Skin epidermis (tissue), 12 donors: ENCODE results near the gene DNAJC30.
A peak's percentile ranks its signal among the peaks of the same experiment; 100 is the strongest.
"Not testable (repeated sequence)": the region's sequence is repeated elsewhere in the genome, so short reads cannot be mapped to it uniquely, and the experiment has no call there.

Source experiments
- H3K27ac ChIP-seq, 21 experiments: fragments of 200-600 bp; sonication (generic) in 11 of 21; one replicate each; pipeline ENCODE4 v1.5.0; 2020; ENCODE audit warnings: mild to moderate bottlenecking in 3 of 21, inconsistent platforms in 2 of 21, moderate library complexity in 2 of 21
- H3K4me3 ChIP-seq, 7 experiments: fragments of 200-600 bp; sonication (generic) in 2 of 7; one replicate each; pipeline ENCODE4 v1.5.0; 2020; ENCODE audit warnings: inconsistent platforms in 2 of 7, mild to moderate bottlenecking in 2 of 7, moderate library complexity in 1 of 7

DNAJC30 gene

DNA sequence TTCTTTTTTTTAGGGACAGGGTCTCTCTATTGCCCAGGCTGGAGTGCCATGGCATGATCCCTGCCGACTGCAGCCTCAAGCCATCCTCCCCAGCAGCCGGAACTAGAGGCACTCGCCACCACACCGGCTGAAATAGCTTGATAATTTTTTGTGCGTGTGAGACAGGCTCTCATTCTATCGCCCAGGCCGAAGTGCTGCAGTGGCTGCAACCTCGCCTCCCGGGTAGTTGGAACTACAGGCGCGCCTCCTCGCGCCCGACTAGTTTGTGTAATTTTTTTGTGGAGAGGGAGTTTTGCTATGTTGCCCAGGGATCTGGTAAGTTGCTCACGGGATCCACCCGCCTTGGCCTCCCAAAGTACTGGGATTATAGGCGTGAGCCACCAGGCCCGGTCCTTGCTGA lies 2.1 kb upstream of the DNAJC30 start:
- no peak overlapping the region for H3K4me3 ChIP-seq
- H3K27ac ChIP-seq: no peak overlapping the region

DNA sequence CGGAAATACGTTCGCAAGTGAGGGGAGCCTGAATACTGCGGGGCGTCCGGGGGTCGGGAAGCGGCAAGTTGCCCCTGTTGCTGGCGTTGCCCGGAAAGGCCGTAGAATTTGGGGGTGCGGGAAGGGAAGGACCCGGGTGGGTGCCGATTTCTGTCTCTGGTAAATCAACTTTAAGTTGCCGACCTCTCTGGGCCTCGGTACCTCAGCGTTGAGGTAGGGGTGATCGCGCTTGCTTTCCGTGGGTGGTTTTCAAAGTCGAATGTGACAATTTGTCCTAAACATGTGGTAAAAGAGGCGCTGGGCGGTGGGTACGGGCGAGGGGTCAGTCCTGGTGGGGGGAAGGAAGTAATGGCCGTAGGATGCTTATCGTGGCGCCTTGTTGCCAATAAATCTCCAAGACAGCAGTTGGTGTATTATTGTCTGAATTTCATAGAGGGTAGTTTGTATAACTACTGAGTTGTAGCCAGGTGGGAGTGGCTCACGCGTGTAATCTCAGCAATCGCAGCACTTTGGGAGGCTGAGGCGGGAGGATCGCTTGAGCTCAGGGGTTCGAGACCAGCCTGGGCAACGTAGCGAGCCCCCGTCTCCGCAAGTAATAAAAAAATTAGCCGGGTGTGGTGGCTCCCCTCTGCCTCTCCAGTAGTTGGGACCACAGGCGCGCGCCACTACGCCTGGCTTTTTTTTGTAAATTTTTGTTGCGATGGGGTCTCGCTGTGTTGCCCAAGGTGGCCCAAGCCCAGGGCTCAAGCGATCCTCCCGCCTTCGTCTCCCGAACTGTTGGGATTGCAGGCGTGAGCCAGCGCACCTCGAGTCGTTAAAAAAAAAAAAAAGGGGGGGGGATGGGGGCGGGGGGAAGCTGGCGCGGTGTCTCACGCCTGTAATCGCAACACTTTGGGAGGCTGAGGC lies 788 bp upstream of the DNAJC30 start:
- Histone ChIP-seq H3K4me3 (peak overlapping the region; percentile 70 to 98 (median 90)), H3K27ac (peak overlapping the region; percentile 44 to 93 (median 86))

DNA sequence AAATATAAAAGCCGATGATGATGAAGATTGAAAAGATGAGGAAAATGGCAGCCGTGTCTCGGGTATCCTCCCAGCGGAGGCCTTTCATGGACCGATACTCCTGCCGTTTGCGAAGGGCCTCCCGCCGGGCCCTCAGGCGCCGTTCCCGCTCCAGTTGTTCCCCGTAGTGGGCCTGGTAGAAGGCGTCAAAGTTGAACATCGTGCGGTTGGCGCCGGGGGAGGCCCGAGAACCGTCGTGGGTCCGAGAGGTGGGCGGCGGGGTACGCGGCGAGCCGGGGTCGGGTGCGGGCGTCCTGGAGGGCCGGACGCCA lies 553 bp downstream of the DNAJC30 start:
- Histone ChIP-seq H3K4me3 (peak overlapping the region; percentile 70 to 98 (median 90)), H3K27ac (peak overlapping the region; percentile 70 to 93 (median 86))

DNA sequence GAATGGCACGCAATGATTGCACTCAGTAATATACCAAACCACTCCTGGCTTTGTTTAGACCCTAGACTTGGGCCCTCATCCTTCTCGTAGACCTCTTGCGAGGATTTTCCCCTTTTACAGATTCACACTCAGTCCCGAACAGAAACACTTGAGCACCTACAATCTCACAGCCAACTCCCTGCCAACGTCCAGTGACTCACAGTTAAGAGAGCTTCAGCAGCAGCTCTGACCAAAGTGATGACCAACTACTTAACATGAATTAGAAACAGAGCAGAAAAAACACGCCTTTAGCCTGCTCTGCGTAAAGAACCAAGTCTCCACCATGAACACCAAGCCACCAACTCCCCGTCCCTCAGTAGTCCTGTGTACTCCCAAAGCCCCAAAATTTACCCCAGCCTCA lies 2.2 kb downstream of the DNAJC30 start:
- Histone ChIP-seq H3K4me3 (no peak overlapping the region), H3K27ac (no peak overlapping the region)

DNA sequence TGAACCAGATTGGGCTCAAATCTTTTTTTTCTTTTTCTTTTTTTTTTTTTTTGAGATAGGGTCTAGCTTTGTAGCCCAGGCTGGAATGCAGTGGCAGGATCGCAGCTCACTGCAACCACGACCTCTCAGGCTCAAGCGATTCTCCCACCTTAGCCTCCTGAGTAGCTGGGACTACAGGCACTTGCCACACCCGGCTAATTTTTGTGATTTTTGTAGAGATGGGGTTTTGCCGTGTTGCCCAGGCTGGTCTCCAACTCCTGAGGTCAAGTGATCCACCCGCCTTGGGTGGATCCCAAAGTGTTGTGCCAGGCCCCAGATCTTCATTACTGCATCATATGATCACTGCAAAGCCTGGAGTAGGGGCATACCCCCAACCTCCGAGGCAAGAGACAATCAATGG lies 2.8 kb downstream of the DNAJC30 start:
- H3K4me3 ChIP-seq: no peak overlapping the region
- no peak overlapping the region for H3K27ac ChIP-seq

DNA sequence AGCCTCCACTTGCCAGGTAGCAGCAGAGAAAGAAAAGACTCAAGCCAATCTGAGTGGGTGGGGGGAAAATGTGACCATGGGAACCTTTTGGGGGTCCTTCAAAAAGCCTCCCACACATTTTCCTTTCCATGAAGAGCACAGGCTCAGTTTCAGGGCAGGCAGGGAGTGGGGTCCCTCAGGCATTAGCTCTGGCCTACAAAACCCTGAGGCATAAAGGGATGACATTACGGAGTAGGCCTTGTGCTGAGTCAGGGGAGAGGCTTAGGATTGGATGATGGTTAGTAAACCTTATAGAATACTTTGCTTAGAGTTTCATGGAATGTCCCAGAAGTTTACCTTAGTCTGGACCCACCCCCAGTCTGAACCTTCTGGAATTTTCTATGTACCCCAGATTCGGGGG lies 3.5 kb downstream of the DNAJC30 start:
- Histone ChIP-seq H3K27ac (no peak overlapping the region), H3K4me3 (no peak overlapping the region)

DNA sequence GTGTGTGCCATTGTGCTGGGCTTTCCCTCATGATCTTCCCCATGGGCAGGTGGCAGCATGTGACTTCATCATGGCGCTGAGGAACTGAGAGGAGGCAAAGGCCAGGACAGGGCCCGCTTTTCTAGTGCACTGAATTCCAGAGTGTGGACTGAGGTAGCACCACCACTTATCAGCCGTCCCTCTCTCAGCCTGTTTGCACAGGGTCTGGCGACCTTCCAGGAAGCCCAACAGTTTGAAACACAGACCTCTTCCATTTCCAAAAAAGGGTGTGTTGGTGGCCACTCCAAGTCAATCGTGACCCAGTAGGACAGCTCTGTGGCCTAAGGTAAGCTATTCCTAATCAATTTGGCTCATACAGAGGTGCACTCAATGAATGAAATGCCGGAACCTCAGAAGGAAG lies 4.4 kb downstream of the DNAJC30 start:
- Histone ChIP-seq H3K27ac (no peak overlapping the region), H3K4me3 (no peak overlapping the region)

DNA sequence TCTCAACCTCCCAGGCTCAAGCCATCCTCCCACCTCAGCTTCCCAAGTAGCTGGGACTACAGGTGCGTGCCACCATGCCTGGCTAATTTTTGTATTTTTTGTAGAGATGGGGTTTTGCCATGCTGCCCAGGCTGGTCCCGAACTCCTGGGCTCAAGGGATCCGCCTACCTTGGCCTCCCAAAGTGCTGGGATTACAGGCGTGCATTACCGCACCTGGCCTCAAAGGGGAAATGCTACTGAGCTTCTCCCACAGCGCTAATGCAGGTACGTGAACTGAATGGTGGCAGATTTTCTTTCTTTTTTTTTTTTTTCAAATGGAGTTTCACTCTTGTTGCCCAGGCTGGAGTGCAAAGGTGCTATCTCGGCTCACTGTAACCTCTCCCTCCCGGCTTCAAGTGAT lies 7.2 kb downstream of the DNAJC30 start:
- not testable (repeated sequence) for H3K27ac ChIP-seq

DNA sequence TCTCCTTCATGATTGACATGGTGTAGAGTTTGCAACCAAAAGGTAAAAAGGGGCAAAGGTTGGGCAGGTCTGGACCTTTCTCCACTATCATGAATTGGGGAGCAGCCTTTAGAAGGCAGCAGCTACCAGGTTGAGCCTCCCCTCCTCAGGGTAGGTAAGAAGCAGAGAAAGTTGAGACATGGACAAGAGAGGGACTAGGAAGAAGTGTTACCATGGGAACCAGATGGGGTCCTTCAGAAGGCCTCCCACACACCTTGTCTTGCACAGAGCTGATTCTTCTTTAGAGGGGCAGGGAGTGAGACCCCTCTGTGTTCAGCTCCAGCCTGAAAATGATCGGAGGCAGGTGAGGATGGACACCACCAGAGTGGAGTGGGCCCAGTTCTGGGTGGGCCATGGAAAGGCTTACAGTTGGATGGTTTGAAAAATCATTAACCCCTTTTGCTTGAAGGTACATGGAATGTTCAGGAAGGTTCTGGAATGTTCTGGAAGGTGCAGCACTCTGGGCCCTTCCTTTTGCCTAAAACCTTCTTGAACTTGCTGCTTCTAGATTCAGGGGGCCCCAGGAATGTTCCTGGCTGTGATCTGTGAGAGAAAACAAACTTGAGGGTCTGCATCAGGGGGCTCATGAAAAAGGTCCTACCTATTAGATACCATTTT lies 8.7 kb downstream of the DNAJC30 start:
- no peak overlapping the region for H3K4me3 ChIP-seq
- no peak overlapping the region for H3K27ac ChIP-seq

More for the DNA sequence above, 7.2 kb downstream of the DNAJC30 start:
- H3K4me3 ChIP-seq: not testable (repeated sequence)

DNA sequence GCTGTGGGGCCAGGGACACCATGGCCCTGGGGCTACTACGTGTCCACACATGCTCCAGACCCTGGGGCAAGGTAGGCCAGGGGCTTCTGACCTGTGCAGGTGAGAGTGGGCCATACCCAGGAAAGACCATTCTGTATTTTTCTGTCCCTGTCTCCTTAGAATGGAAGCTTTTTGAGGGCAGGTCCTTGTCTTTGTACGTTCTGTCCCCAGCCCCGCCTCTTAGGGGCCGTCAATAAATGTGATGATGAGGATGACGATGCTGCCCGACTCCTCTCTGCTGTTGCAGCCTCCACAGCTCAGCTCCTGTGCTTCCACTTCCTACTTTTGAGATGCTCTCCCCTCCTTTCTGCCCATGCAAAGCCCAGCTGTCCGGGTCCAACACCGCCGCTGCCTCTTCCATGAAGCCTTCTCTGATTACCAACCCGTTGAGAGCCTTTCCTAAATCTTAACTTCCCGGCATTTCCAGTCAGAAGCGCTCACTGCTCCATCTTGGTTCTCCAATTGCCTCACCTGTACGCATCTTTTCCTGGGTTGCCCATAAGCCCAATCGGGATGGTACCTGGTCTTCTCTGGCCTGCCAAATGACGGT lies 11.3 kb downstream of the DNAJC30 start:
- H3K27ac ChIP-seq: no peak overlapping the region
- H3K4me3 ChIP-seq: no peak overlapping the region

DNA sequence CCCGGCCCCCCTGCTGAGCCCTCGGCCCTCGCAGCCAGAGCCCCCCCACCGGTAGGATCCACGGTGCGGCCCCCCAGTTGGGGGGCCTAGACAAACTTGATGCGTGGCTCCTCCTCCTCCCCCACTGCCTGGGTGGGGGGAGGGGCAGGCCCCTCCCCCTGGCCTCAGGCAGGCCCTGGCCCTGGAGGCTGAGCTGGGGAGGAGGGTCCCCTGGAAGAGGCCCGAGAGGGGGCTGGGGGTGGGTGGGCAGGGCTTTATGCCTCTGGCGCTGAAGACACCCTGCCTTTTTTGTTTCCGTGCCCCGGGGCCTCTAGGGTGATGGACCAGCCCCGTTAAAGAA lies 12.0 kb downstream of the DNAJC30 start:
- H3K27ac ChIP-seq: no peak overlapping the region
- no peak overlapping the region for H3K4me3 ChIP-seq

DNA sequence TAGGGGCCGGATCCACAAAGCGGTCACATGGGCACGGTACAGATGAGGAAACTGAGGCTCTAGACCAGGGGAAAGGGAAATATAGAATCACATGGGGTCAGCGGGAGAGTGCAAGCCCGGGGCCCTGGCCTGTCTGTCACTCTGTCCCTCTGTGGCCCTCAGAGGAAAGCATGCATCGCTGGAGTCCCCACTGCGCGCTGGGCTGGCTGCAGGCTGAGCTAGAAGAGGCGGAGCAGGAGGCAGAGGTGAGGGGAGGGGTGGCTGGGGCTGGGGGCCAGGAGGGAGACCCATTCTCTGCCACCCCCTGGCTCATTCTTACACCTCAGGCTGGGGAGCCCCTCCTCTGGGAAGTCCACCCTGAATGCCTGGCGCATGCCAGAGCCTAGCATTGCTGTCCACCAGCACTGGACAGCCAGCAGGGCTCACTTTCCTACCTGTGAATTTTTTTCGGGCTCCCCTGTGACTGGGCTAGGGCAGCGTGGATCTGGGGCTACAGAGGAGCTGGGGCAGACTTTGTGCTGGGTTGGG lies 13.3 kb downstream of the DNAJC30 start:
- Histone ChIP-seq H3K27ac (no peak overlapping the region), H3K4me3 (no peak overlapping the region)

DNA sequence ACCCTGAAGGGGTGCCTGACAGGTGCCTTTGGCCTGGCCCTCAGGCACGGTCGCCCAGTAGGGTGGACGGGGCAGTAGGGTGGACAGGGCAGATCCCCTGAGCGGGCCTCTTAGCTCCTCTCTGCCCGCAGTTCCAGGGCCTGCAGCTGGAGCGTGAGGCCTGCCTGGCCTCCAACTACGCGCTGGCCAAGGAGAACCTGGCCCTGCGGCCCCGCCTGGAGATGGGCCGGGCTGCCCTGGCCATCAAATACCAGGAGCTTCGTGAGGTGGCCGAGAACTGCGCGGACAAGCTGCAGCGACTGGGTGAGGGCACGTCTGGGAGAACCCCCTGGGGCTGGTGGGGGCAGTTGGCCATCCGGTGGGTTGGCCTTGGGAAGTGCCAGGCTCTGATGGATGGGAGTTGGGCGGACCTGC lies 14.0 kb downstream of the DNAJC30 start:
- H3K4me3 ChIP-seq: no peak overlapping the region
- H3K27ac ChIP-seq: no peak overlapping the region

DNA sequence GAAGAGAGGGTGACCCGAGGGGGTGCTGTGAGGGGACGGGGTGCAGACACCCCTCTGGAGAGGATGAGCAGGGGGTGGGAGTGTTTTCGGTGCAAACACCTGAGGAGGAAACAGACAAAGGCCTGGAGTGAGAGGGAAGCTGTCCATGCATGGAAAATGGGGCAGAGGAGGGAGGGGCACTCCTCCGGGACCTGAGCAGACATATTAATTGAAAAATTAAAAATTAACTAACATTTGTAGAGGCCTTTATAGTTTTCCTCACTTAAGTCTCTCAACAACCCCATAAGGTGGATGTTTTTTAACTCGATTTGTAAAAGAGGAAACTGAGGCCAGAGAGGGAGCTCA lies 14.4 kb downstream of the DNAJC30 start:
- H3K27ac ChIP-seq: peak overlapping the region in 1 of 21 experiments; percentile 74

DNA sequence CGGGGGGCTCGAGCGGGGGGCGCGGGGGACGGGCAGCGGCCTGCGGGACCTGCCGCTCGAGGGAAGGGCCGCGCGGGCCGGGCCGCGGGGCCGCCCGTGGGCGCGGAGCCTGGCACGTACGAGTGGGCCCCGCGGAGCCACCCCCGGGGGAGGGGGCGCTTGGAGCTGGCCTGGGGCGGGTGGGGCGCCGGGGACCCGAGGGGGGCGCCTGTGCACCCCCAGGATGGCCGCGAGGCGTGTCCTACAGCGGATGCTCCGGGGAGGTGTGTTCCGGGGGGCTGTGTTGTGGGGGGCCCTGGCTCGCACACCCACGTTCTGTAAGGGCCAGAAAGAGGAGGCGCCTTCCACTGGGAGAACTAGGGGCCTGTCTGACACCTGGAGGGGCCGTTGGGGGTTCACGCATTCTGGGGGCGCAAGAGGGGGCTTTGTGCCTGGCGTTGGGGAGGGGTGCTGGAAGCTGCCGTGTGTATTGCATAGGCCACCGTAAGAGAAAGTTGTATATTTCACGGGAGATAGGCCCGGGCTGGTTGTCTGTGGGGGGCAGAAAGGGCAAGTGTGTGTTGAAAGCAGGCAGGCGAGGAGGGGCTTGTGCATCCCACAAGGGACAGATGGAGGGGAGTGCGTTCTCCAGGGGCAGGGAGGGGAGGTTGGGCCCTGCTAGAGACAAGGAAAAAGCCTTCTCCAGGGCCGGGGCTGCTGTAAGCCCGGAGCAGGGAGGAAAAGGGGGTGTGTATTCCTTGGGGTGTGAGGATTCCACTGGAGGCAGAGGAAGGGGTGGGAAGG lies 15.0 kb downstream of the DNAJC30 start:
- H3K27ac ChIP-seq: peak overlapping the region in 9 of 21 experiments; percentile 5 to 74 (median 45)
- H3K4me3 ChIP-seq: peak overlapping the region; percentile 28 to 64 (median 46)

More for the DNA sequence above, 14.4 kb downstream of the DNAJC30 start:
- H3K4me3 ChIP-seq: peak overlapping the region in 5 of 7 experiments; percentile 44 to 64 (median 56)

DNA sequence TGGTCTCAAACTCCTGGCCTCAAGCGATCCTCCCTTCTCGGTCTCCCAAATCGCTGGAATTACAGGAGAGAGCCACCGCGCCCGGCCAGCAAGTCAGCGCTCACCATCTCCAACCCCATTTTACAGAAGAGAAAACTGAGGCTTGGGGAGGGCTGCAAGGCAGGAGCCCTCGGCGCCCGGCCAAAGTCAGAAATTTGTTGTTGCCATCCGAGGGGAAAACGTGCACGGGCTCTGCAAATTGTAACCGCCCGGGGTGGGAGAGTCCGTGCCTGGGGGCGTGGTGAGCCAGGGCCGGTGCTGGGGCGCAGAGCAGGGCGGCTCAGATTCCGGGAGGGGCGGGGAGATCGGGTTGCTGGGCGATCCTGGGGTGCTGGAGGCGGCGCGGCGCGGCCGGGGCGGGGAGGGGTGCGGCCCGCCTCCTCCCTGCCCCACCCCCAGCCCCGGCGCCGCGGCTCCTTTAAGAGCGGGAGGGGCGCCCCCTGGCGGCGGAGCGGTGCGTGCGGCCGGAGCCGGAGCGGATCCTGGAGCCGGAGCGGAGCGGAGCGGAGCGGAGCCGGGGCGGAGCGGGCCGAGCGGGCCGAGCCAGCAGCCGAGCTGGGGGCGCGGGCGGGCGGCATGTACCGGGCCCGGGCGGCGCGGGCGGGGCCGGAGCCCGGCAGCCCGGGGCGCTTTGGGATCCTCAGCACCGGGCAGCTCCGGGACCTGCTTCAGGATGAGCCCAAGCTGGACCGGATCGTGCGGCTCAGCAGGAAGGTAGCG lies 15.7 kb downstream of the DNAJC30 start, which contains the start of gene VPS37D:
Gene VPS37D (plus strand): TSS at position 488 of the 759 bp plus-strand sequence. CDS start 128 bp downstream, at position 616.
- peak within 1 kb of the TSS; percentile 28 to 64 (median 46) for H3K4me3 ChIP-seq
- H3K27ac ChIP-seq: peak within 1 kb of the TSS in 9 of 21 experiments; percentile 5 to 74 (median 45)

DNA sequence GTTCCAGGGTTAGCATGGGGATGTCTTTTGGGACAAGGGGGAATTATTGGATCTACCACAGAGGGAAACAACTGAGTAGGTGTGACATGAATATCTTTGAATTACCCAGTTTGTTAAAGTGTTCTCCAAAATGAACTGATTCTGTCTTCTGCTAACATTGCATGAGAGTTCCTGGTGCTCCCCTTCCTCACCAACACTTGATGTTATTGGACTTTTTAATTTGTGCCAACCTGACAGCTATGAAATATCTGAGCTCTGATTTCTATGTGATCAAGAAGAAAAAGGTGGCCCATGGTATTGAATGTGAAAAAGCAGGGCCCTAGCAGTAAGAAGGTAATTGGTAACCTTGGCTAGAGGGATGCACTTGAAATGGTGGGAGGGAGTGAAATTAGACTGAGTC lies 20.2 kb downstream of the DNAJC30 start:
- Histone ChIP-seq H3K27ac (no peak overlapping the region), H3K4me3 (no peak overlapping the region)

DNA sequence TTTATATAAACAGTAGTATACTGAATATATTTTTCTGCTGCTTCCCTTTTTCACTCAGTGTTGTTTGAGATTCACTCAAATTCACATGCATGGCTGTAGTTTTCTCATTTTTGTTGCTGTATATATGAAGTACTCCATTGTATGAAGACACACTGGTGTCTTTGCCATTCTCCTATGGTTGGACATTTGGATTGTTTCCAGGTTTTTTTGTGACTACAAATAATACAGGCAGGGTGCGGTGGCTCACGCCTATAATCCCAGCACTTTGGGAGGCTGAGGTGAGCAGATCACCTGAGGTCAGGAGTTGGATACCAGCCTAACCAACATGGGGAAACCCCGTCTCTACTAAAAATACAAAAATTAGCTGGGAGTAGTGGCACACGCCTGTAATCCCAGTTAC lies 22.7 kb downstream of the DNAJC30 start:
- not testable (repeated sequence) for H3K27ac ChIP-seq, H3K4me3 ChIP-seq

DNA sequence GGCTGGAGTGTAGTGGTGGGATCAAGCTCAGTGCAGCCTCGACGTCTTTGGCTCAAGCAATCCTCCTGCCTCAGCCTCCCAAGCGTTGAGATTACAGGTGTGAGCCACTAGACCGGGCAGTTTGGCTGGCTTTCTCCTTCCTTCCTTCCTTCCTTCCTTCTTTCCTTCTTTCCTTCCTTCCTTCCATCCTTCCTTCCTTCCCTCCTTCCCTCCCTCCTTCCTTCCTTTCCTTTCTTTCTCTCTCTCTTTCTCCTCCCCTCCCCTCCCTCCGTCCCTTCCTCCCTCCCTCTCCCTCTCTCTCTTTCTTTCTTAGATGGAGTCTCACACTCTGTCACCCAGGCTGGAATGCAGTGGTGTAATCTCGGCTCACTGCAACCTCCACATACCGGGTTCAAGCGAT lies 23.3 kb downstream of the DNAJC30 start:
- no peak overlapping the region for H3K27ac ChIP-seq
- H3K4me3 ChIP-seq: no peak overlapping the region
